GM18873 (cell line): ENCODE results near the gene PAPSS2.
"Not testable (repeated sequence)": the region's sequence is repeated elsewhere in the genome, so short reads cannot be mapped to it uniquely, and the experiment has no call there.

Experiments used
- ATAC-seq: cut with Tn5 transposase; IDR thresholded peaks from one replicate; pipeline ENCODE4 v1.9.1; 2021; ENCODE audit warnings: mild to moderate bottlenecking, moderate library complexity, moderate number of reproducible peaks; ENCODE audit not compliant: unreplicated experiment, low FRiP score

PAPSS2 gene

DNA sequence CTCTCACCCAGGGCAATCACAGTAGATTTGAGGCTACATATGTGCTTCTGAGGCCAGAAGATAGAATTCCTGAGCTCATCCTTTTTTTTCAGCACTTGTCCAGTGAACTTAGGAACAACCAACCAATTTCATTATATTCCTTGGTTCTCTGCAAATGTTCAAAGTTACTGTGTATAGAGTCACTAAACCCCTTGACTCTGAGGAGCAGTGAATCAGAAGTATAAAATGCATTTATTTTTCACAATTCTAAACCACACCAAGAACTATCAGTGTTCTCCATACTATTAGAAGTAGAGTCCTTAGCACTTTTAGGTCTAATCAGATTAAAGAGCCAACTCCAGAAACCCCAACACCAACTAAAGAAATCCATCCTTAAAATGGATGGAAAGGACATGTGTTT is 19.6 kb upstream of the PAPSS2 start:
- ATAC-seq: no peak

DNA sequence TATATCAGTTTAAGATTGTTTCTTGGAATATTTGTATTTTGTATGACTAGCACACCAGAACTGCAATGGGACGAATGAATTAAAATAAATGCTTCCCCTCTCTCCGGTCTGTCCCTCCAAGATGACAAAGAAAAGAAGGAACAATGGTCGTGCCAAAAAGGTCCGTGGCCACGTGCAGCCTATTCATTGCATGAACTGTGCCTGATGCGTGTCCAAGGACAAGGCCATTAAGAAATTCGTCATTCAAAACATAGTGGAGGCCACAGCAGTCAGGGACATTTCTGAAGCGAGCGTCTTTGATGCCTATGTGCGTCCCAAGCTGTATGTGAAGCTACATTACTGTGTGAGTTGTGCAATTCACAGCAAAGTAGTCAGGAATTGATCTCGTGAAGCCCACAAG is 17.2 kb upstream of the PAPSS2 start:
- ATAC-seq: no peak

DNA sequence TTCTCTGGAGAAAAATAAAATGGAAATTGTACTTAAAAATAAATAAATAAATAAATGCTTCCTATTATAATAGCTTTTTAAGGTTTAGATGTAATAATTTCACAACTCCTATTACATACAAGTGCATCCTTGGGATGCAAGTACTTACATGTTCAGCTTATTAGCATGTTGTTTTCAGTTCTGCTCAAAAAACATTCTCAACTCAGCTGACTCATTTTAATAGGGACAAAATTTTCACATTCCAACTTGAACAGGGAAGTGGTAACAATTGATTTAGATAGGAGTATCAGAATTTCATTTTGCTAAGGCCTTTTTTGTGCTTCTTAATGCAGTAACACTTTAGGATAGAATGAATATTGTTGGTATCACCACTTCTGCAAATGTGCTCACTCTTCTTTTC is 16.7 kb upstream of the PAPSS2 start:
- no peak for ATAC-seq

DNA sequence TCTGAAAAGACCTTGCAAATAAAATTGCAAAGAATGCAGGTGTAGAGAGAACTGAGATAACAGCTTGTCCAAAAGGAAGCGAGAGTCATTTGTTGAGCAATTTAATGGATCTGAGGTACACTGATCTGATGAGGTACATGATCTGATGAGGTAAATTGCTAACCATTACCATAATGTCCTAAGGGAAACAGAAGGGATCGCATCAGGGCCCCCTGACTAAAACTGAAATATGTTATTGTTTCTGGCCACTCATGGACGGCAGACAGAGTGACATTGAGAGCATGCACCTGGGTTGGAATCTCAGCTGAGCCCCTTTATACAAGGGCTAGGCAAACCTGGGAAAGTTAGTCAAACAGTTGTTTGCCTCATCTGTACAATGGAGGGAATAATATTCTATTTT is 15.8 kb upstream of the PAPSS2 start:
- no peak for ATAC-seq

DNA sequence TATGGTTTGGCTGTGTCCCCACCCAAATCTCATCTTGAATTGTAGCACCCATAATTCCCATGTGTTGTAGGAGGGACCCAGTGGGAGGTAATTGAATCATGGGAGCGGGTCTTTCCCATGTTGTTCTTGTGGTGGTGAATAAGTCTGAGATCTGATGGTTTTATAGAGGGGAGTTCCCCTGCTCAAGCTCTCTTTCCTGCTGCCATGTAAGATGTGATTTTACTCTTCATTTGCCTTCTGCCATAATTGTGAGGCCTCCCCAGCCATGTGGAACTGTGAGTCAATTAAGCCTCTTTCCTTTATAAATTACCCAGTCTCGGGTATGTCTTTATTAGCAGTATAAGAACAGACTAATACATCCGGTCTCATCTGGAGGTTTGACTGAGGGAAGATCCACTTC is 15.2 kb upstream of the PAPSS2 start:
- not testable (repeated sequence) for ATAC-seq

DNA sequence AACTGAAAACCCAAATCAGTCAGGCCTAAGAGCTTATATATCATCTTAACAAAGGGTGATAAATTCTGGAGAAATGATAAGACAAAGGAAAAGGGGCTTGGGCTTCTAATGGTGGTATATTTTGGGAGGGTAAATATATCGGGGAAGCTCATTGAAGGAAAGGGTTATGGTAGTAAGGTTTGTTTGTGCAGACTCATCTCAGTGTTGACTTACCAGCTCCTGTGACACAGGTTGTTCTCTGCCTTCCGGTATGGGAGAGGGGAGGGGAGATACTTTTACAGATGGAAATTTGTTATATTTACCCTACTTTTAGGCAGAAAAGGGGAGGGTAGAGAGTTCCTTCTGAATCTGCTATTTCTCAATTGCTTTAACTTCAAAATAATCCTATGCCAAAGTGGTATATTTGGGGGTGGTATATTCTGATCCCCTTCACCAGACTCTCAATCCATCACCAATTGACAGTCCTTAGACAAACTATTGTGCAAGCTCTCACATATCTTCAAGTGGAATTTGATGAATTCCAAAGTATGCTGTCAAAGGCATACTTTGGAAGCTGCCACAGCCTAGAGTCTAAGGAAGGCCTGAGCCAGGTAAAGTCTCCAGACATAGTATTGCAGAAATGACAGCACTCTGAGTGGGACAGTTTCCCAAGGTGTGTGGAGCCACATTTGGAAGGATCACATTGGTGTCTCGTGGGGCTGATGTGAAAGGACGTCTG is 13.3 kb upstream of the PAPSS2 start:
- ATAC-seq: no peak

DNA sequence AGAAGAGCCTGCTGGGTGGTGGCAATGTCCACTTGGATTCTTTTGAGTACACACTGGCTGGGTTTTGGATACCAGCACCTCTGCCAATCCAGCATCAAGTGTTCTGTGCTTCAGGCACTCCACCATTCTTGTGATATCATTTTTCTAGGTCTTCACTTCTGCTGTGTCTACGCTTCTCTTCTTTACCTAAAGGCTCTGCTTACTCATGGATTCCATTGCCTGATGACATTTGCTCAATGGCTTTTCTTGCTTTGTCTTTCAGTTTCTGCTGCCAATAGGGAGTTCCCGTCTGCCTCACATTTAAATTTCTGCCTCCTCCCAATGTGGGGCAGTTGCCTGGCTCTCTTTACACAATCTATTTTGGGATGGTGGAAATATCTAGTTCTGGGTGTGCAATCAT is 12.7 kb upstream of the PAPSS2 start:
- ATAC-seq: no peak

DNA sequence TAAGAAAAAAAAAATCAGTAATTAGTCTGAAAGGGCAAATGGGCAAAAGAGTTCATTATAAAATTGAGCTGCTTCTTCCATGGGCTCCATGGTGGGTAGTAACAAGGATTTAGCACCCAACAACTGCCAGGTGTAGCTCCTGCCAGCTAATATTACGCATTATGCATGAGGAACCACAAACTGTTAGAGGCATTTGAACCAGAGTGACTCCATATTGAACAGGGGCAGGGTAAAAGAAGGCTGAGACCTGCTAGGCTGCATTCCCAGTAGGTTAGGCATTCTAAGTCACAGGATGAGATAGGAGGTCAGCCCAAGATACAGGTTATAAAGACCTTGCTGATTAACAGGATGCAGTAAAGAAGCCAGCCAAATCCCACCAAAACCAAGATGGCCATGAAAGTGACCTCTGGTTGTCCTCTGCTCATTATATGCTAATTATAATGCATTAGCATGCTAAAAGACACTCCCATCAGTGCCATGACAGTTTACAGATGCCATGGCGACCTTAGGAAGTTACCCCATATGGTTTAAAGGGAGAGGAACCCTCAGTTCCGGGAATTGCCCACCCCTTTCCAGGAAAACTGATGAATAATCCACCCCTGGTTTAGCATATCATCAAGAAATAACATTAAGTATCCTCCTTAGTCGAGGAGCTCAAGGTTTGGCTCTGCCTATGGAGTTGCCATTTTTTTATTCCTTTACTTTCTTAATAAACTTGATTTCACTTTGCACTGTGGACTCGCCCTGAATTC is 8.7 kb upstream of the PAPSS2 start:
- no peak for ATAC-seq

DNA sequence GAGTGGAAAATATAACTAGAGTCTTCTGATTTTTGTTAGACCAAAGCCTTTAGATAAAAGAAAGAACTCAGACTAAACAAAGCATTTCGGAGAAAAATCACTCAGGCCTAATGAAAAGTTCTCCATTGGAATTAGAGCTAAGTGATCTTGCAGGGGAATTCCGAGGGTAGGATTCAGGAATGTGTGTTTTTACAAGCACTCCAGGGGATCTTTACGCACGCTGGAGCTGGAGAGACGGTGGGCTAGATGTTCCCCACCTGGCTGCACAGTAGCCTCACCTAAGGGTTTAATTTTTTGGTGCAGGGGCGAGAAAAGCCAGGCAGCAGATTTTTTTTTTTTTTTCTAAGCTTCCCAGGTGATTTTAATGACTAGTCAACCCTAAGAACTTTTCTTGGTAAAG is 7.9 kb upstream of the PAPSS2 start:
- ATAC-seq: no peak

DNA sequence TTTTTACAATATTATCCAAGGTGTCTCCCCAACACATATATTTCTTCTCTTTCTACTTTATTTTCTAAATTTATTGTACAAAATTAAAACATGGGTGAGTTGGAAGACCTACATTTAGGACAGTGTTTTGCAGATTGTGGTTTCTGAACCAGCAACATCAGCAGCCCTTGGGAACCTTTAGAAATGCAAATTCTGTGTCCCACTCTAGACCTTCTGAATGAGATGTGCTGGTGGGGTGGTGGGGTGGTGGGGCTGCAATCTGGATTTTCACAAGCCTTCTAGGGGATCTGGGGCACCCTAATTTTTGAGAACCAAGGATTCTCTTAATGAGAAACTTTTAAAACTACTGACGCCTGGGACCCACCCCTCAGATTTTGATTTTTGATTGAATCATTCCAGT is 7.4 kb upstream of the PAPSS2 start:
- ATAC-seq: no peak

DNA sequence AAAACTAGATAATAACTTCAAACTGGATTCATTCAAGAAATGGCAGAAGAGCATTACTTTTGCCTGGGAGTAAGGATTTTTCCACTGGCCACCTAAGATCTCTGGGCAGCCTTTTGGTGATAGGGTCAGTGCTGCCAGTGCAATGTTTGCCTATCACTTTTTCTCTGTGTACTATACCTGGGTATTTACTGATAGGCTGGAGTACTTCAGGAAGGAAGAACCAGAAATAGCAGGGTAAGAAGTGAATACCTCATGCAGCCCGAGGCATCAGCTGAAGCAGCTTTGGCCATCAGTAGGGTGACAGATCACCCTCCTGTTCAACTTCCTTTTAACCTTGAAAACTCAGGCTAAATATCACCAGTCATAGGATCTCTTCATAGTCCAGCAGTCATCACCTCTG is 5.5 kb upstream of the PAPSS2 start:
- no peak for ATAC-seq

DNA sequence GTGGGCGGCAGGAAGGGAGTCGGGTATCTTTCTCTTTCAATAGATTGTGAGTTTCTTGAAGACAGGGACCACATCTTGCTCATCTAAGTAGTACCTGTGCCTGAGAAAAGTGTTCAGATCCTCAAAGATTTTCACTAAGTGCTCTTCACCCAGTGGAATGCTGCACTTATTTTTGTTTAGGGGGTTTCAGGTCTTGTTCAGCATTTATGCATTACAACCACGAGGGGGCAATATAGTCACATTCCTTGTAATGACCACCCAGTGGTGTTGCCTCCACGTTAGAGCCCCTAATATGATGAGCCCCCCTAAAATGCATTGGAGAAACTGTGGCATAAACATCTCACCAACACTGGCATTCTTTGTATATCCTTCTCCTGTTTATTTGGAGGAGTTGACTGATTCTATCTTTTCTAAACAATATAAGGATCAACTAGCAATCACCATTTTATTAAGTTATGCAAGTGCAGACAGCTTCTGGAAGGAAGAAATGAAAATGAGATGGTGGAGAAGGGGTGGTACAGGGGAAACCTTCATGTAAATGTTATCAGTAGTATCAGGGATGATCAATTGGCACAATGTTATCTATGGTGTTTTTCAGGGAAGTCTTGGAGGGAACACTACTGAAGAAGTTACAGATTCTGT is 3.1 kb upstream of the PAPSS2 start:
- ATAC-seq: no peak

DNA sequence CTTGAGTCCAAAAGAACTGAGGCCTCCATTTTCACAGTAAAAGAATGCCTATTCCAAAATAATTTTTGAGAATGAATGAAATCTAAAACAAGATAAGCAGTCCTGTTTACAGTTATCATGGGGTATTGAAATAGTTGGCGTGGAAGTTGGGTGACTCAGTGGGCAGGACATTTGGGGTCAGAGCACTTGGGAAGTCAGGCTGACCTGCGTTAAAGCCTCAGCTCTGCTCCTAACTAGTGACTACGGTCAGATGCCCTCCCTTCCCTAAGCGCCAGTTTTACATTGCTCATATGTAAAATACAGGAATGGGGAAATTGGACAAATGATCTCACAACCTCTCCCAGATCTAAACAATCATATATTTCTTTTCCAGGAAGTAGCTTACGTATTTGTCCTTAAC is 2.3 kb upstream of the PAPSS2 start:
- ATAC-seq: no peak

DNA sequence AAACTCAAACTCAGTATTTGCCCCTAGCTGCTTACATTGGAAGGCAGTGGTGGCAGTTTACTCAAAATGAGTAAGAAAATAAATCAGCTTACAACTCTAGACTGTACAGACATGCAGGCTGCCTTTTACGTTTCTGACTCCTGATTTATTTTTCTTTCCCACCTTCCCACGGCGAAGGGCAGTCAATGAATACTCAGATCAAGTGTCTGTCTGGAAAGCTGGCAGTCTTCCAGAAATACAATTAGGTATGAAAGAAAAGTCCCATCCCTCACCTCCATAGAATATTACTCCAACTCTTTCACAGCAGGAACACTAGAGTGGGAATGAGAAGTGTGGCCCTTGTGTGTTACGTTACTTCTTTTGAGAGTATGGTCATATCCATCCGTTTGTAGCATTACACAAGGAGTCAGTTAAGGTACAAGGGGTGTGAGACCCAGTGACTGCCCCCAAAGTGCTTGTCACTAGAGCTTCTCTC is 1.3 kb upstream of the PAPSS2 start:
- no peak for ATAC-seq

DNA sequence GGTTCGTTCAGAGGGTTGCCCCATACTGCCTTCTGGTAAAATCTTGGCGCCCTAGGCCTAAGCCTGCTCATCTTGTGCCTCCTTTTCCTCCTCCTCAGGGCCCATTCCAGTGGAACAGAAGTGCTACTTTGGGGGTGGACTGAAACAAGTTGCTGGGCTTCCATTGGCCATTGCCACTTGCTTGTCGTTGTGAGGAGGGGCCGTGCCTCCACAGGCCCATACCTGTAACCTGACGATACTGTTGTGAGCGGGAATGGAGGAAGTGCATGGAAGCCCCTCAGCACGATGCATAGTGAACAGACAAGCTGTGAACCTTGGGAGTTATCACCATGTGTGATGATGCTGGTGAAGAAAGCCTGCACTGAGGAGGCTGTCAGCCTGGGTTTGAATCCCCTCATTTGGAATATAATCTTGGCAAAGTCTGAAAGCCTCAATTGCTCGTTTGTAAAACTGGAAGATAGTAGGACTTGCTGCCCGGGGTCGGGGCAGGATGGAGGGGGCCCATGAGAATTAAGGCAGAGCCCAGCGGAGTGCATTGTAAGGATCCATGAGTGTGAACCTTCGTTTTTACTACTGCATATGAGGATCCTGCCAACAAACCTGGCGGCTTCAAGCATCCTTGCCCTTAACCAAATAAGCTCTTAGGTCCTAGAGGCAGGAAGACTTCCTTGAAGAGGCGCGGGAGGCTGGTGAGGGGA is 671 bp upstream of the PAPSS2 start:
- ATAC-seq: no peak

DNA sequence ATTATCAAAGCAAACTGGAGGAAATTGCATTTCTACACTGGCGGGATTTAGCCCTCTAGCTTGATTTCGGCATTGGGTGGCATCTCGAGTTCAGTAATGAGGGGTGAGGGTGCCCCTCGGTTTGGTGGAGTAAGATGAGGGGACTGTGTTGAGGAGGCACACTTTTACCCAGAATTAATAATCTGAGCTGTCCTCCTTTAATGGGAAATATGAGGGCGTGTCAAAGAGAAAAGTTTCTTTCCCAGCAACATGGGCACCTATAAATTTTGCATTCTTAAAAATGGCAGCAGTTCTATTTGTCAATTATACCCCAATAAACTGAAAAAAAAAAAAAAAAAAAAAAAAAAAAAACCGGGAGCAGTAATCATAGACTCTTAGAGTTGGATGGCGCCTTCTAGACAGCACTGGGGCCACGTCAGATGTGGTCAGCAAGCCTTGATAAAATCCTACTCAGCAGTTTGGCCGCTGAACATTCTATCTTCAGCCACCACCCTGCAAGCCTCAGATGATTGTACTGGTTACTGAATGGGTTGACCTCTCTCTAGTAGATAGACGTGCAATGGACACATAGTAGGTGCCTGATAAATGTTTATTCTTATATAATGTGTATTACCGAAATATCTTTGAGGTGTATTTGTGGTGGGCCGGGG is 931 bp downstream of the PAPSS2 start:
- no peak for ATAC-seq

DNA sequence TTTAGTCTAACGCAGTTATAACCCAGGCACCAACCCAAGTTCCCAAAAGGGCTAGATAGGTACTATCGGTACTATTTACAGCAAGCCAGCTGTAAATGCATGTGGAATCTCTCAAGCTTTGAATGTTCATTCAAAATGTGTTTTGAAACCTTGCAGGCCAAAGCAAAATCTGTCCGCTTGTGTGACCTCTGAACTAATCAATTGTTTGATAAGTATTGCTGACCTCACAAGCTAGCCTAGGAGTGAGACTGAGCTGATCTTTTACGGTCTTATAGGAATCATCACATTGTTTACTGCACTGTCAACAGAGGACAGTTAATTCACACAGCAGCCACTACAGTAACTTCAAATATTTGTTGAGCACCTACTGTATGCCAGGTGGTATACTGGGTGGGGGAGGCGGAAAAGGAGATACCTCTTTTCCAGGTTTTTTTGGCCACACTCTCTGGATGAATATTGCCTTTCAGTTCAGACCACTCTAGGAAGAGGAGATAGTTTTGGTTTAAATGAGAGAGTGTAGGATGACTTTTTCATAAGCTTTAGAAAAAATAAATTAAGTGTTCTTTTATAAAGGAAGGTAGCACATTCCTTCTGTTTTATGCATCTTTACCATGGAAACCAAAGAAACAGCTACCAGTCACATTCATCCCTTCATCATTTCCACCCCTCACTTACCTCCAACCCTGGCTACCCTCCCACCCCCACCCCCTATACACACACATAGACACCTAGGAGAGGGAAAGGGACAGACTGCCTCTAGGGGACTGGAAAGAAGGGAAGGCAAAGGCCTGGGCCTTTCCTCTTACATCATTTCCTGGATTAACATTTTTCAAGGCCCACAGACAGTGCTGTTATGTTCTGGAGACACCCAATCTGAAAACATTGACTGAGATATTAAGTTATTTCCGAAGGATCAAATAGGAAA is 2.4 kb downstream of the PAPSS2 start:
- no peak for ATAC-seq

DNA sequence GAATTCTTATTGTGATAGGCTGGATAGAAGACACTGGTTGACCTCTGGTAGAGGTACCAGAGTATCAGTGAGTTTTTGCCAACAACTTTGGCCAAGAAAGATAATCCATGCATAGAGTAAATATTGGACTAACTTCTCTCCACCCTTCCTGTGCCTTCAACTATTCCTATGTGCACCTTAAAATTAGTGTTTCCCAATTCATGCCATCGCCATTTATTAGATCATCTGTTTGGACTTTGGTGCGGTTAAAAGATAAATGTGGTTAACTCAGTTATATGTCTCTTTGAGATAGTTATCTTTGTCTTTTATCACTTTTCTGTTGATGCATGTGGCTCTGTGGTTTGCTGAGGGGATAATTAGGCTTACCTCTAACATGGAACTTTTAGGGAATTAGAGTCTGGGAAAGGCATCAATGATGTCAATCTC is 4.6 kb downstream of the PAPSS2 start:
- ATAC-seq: no peak

DNA sequence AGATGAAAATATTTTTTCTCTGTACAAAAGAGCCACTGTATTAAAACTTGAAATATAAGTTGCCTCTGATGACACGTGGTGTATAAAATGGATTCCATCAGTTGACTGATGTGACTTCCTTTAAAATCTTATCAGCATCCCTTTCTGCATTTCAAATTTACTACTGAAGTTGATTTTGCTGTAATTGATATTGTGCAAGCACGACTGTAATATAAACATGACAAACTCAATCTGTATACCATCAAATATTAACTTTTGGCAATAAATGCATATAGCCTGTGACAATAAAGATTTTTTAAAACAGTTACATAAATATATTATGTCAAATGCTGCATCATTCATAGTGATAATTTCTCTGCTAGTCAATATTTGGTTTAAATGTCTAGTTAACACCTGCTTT is 7.8 kb downstream of the PAPSS2 start:
- no peak for ATAC-seq
